Medulla oblongata (tissue), 1 donor: ENCODE measurements around the gene ECD.

Experiments
- DNase-seq: peaks from one replicate; pipeline ENCODE4 v3.0.0-alpha.2; 2015; ENCODE audit errors: extremely low spot score

Gene ECD

DNA sequence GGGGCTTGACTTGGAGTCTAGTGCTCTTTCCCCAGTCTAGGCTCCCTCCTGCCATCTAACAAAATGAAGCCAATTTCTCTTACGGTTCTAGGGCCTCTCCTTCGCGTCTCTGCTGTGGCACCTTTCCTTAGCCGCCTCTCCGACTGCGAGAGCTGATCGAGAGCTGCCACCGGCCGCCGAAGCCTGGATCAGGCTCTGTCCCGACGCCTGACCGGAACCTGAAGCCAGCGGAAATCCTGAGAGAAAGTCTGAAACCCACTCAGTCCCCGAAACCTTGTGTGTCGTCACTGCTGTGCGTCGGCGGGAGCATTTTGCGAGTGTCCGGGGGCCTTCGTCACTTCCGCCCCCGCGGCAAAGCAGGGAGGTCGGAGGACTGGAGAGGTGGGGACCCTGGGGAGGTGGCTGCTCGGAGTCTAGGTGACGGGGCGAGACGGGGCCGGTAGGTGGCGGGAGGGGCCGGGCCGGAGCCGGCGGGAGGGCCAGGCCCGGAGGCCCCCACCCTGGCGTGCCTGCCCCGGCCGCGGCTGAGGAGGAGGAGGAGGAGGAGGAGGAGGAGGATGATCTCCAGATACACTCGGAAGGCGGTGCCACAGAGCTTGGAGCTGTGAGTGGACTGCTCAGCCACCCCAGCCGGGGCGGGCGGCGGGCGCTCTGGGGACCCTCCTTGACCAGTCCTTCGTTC is at the start of gene ECD, which contains the start of gene FAM149B1:
ECD (minus strand) TSS at position 226 of the 682 bp plus-strand sequence. CDS start 4,071 bp downstream, outside the sequence.
FAM149B1 (plus strand) TSS at position 337 of the 682 bp plus-strand sequence; CDS start at position 558, 221 bp downstream.
- peak; percentile 98 for DNase-seq

DNA sequence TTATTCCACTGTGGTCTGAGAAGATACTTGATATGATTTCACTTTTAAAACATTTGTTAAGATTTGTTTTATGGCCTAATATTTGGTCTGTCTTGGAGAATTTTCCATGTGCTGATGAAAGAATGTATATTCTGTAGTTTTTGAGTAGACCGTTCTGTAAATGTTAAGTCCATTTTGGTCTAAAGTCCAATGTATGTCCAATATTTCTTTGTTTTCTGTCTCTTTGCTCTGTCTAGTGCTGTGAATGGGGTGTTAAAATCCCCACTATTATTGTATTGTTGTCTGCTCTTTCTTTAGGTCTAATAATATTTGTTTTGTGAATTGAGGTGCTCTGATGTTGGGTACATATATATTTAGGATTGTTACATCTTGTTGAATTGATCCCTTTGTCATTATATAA is 47.9 kb upstream of the ECD start:
- no peak for DNase-seq

DNA sequence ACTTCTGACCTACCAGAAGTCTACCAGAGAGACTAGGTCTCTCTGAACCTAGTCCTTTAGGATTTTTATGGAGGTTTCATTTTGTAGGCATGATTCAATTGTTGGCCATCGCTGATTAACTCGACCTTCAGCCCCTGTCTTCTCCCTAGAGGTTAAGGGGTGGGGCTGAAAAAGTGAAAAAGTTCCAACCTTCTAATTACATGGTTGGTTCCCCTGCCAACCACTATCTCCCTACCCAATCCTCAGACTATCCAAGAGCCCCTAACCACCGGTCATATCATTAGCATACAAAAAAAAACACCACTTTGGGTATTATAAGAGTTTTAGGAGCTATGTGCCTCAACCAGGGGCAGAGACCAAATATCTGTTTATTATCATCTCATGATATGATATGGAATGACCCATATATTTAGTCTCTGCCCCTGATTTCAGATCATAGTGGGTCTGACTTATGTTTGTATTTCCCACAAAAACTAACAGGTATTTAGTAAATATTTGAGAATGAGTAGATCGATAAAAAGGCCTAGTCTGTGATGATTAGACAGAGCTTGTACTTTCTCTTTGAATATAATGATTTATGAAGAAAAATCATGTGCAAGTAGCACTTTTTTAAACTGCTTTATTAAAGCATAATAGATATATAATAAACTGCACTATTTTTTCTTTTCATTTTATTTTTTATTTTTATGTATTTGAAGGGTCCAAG is 43.5 kb upstream of the ECD start:
- no peak for DNase-seq

DNA sequence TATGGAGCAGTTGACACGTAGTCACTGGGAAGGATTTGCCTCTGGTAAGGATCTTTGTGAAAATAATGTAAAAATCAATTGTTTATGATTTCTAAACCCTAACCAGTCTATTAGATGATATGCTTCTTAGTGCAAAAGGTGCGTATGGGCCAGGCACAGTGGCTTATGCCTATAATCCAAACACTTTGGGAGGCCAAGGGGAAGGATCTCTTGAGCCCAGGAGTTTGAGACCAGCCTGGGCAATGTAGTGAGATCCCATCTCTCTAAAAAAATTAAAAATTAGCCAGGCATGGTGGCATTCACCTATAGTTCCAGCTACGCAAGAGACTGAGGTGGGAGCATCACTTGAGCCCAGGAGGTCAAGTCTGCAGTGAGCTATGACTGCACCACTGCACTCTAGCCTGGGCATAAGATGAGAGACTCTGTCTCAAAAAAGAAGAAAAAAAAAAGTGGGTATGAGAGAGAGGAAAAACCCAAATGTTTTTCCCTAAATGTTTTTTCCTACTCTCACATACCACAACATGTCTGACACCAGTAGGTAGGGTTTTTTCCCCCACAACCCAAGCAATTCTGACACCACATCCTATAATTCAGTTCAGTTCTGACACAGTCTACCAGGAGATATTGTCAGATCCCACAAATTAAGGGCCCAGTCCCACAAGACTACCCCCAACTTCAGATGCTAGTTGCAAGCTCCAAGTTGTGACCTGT is 42.7 kb upstream of the ECD start:
- no peak for DNase-seq

DNA sequence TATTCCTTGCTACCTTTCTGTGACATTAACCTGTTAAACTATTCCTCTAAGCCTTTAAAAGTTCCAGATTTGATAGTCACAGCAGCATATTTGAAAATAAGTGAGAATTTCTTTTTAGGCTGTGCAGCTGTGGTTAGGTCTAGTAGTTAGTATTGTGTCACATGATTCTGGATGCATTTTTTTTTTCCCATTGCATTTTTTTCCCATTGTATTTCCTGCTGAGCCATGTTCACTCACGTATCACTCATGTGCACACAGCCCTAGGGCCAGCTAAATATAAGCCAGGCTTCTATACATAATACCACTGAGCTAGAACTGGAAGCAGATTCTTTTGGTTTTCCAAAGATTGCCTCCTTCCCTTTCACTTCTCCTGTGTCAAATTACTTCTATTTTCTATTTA is 41.9 kb upstream of the ECD start:
- no peak for DNase-seq

DNA sequence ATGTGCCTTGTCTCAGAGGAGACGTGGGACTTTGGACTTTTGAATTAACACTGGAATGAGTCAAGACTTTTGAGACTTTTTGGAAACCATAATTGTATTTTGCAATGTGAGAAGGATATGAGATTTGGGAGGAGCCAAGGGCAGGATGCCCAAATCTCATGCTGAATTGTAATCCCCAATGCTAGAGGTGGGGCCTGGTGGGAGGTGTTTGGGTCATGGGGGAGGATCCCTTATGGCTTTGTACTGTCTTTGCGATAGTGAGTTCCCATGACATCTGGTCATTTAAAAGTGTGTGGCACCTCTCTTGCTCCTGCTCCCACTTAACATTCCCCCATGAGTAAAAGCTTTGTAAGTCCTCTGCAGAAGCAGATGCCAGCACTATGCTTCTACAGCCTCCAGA is 40.1 kb upstream of the ECD start:
- DNase-seq, result no peak

DNA sequence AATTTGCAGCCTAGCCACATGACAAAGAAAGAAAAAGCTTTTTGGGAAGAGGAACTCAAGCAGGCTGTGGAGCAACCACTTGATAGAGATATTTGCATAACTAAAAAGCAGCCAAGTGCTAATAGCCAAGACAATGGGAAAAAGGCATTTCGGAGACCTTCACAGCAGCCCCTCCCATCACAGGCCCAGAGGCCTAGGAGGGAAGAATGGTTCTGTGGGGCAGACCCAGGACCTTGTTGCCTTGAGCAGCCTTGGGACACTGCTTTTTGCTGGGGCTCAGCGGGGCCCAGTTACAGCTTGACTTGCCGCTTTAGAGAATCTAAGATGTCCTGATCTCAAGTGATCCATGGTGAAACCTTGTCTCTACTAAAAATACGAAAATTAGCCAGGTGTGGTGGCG is 38.6 kb upstream of the ECD start:
- no peak for DNase-seq

DNA sequence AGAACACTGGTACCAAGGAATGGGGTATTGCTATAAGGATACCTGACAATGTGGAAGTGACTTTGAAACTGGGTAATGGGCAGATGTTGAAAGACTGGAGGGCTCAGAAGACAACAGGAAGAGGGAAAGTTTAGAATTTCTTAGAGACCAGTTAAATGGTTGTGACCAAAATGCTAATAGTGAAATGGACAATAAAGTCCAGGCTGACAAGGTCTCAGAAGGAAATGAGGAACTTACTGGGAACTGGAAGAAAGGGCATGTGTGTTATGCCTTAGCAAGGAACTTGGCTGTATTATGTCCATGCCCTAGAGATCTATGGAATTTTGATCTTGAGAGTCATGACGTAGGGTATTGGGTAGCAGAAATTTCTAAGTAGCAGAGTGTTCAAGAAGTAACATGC is 38.1 kb upstream of the ECD start:
- no peak for DNase-seq

DNA sequence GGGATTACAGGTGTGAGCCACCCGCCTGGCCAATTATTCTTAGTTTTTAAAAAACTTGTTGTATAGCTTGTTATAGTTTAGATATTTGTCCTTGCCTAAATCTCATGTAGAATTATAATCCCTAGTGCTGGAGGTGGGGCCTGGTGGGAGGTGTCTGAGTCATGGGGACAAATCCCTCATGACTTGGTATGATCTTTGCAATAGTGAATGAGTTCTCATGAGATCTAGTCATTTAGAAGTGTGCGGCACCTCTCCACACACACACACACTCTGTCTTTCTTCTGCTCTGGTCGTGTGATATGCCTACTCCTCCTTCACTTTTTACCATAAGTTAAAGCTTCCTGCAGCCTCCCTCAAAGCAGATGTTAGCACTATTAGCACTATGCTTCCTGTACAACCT is 37.3 kb upstream of the ECD start:
- no peak for DNase-seq

DNA sequence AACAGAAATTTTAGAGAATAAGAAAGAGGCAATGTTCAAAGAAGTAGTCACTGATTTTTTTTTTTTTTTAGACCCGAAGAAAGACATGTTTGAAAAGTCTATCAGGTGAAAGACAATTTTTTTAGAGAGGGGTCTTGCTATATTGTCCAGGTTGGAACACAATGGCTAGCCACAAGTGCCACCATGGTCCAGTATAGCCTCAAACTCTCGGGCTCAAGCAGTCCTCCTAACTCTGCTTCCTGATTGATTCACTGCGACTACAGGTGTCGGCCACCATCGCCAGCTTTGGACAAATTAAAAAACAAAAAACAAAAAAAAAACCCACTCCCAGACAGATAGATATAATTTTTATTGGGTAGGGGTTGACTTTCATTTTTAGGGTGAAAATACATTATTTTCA is 22.4 kb upstream of the ECD start:
- DNase-seq, result no peak

DNA sequence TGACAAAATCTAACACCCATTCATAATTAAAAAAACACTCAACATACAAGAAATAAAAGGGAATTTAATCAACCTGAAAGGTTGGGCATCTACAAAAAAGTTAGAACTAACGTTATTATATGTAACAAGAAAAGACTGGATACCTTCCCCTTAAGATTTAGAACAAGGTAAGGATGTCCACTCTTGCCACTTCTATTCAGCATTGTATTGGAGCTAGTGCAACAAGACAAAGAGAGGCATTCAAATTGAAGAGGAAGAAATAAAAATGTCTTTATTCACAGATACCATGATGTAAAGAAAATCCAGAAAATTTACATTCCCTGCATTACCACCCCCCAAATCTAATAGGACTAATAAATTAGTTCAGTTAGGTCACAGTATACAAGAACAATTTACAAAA is 18.5 kb upstream of the ECD start:
- DNase-seq, result peak; percentile 30

DNA sequence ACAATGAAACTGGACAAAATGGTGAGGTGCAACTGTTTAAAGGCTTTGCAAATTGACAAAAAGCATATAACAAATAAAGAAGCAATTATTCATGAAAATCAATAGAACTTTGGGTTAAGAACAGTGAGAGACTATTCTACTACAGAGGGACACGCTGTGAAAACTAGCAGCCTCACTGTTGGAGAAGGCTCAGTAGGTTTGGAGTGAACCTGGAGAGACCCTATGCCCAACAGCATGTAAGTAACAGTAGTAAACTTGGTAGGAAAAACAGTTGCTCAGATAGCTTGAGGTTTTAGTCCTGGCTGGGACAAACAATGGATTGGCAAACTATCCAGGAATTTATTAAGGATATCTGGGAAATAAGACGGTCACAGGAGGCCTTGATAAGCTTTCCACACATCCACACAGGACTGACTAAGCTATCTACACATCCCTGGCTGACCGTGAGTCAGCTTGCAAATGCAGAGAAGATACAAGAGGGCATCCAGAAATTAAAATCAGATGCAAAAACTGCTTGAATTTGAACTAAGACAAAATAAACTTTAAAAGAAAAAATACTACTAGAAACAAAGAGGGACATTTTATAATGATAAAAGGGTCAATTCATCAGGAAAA is 16.0 kb upstream of the ECD start:
- no peak for DNase-seq

DNA sequence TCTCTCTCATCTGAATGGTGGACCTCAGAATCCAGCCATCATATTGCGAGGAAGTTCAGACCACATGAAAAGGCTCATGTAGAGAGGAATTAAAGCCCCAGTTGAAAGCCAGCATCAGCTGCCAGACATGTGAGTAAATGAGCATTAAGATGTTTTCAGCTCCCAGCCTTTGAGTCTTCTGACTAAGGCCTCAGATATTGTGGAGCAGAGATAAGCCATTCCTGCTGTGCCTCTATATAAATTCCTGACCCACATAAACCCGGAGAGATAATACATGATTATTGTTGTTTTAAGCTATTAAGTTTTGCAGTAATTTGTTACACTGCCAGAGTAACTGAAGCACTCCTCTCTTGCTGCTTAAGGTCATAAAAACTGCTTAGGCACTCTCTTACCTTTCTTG is 14.8 kb upstream of the ECD start:
- no peak for DNase-seq

DNA sequence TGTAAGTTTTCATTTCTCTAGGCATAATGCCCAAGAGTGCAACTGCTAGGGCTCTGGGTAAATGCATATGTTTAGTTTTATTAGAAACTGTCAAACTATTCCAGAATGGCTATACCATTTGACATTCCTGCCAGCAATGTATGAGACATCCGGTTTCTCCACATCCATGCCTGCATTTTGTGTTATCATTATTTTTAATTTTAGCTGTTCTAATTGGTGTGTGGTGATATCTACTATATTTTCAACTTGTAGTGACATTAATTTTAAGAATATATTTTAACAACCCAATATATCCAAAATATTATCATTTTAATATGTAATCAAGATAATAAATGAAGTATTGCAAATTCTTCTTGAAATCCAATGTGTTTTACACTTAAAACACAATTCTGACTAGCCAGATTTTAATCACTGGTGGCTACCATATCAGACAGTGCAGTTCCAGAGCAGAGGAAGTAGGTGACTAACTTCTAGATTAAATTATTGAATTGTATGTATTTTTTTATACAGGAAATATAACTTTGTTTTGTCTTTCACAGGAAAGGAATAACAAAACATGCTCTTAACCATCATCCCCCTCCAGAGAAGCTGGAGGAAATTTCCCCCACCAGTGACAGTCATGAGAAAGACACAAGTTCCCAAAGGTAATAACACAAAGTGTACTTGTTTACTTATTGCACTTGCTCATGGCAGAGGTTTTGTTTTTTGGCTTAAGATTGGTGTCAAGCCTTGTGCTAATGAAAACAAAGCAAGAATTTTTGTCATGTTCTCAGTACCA is 6.5 kb upstream of the ECD start:
- no peak for DNase-seq

DNA sequence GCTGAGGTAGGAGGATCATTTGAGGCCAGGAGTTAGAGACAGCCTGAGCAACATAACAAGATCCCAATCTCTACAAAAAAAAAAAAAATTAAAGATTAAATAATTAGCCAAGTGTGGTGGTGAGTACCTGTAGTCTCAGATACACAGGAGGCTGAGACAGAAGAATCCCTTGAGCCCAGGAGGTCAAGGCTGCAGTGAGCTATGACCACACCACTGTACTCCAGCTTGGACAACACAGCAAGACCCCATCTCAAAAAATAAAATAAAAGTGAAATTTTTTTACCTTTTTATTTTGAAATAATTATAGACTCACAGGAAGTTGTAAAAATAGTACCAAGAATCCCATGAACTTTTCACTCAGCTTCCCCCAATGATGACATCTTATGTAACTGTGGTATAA is 5.1 kb upstream of the ECD start:
- DNase-seq, result no peak

DNA sequence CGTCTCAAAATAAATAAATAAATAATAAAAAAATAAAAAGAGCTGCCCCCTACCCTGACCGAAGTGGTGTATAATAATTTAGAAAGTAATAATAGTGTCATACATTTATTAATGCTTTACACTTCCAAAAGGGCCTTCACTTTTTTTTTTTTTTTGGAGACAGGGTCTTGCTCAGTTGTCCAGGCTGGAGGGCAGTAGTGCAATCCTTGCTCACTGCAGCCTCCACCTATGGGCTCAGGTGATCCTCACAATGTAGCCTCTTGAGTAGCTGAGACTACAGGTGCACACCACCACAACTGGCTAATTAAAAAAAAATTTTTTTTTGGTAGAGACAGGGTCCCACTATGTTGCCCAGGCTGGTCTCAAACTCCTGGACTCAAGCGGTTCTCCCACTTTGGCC is 1.5 kb upstream of the ECD start:
- no peak for DNase-seq

DNA sequence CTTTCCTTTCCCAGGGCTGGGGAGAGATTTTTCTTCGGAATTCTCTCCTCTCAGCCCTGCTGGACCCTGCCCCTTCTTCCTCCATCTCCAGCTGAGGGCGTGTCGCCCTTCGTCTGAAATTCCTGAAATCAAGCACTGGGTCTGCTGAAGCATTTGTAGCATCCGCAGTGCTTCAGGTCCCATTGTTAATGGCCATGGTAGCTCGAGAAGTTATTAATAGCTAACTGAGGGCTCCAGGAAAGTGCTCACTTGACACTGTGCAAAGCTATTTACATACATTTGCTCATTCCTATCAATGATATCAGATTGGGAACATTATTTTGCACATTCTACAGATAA is 626 bp upstream of the ECD start:
- DNase-seq, result no peak

DNA sequence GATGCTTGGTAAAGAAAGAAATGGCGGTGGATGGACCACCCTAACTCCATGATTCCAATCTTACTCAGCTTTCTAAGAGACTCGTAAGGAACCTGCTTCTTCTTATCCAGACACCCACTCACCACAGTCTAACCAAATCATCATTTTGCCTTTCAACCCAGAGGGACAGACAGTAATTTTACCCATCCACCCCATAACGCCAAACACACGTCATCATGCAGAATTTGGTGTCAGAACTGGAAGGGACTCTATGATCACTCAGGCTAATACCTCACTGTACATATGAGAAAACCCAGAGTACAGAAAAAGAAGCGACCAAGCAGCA is 388 bp downstream of the ECD start:
- DNase-seq, result no peak

DNA sequence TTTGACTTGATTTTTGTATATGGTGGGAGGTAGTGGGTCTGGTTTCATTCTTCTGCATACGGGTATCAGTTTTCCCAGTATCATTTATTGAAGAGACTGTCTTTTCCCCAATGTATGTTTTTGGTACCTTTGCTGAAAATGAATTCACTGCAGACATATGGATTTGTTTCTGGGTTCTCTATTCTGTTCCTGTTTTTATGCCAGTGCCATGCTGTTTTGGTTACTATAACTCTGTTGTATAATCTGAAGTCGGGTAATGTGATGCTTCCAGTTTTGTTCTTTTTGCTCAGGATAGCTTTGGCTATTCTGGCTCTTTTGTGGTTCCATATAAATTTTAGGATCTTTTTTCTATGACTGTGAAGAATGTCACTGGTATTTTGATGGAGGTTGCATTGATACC is 836 bp downstream of the ECD start:
- no peak for DNase-seq

DNA sequence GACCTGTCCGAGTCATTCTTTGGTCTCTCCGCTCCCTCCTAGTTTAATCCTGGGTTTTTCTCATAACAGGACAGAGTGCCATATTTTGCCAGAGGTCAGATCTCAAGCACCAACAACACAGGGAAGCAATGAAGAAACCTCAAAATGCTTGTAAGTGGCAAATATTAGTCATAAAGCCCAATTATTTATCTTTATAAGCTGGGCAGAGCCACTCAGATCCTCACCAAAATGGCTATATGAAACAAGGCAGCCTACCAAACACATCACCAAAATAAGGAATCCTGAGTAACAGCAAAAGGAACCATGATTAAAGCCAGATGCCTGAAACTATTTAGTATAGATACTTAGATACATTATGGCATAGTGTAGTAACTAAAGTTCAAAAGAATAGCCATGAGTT is 4.7 kb downstream of the ECD start:
- DNase-seq, result no peak

DNA sequence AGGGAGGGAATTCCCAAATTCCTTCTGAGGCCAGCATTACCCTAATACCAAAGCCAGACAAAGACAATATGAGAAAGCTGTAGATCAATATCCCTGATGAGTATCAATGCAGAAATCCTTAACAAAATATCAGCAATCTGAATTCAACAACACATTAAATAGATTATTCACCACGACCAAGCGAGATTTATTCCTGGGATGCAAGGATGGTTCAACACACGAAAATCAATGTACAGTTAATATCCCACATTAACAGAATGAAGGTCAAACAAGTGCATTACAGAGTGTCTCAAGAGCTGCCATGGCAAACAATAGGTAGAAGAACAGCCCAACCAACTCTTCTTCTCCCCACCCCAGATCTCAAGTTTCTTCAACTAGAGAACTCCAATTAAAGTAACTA is 6.1 kb downstream of the ECD start:
- DNase-seq, result no peak

DNA sequence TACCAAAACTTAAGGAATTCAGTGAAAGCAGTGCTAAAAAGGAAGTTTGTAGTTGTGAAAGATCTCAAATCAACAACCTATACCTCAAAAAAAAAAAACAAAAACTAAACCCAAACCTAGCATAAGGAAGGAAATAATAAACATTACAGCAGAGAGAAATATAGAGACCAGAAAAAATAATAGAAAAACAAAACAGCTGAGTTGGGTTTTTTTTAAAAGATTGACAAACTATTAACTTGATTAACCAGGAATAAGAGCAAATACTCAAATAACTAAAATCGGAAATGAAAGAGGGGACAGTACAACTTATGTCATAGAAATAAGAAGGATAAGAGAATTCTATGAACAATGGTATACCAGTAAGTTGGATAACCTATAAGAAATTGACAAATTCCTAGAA is 6.7 kb downstream of the ECD start:
- no peak for DNase-seq
